ENCODE results near the gene TTLL6.

Gene TTLL6

DNA sequence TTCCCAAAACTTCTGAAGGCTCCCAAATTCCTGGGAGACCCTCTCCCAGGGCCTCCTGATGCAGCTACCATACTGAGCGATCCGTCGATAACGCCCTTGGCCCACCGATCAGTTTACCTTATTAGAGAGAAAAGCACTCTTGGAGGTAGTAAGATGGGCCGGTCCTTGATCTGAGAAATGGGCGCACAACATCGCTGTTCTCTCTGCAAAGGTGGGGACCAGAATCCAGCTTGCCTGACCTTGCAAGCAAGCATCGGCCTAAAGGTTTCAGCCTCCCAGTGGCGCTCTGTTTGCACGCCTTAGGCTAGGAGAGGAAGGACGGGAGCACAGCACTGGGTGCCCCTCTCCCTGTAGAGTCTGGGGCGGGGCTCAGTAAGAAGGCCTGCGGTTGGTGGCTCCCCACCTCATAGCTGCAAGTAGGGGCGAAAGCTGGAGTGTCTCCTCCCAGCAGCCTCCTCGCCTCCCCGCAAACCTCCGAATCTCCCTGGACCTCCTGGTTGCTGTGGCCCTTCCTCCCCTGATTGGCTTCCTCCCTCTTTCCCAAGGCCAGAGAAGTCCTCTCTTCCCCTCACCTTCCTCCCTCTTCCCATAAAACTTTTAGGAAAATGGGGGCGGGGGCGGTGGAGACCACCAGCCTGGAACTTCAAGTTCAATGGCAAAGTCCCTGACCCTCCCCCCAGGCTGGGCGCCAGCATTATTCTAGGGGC is 94.7 kb downstream of the TTLL6 start, which contains the start of gene PRAC1:
PRAC1 (minus strand) TSS at position 318 of the 707 bp plus-strand sequence; CDS start at position 192, 126 bp downstream.
- no peak within 1 kb of the TSS for H3K4me3 ChIP-seq (ENCODE audit: low read depth, low read length)
- TF ChIP-seq, protein P1, sequence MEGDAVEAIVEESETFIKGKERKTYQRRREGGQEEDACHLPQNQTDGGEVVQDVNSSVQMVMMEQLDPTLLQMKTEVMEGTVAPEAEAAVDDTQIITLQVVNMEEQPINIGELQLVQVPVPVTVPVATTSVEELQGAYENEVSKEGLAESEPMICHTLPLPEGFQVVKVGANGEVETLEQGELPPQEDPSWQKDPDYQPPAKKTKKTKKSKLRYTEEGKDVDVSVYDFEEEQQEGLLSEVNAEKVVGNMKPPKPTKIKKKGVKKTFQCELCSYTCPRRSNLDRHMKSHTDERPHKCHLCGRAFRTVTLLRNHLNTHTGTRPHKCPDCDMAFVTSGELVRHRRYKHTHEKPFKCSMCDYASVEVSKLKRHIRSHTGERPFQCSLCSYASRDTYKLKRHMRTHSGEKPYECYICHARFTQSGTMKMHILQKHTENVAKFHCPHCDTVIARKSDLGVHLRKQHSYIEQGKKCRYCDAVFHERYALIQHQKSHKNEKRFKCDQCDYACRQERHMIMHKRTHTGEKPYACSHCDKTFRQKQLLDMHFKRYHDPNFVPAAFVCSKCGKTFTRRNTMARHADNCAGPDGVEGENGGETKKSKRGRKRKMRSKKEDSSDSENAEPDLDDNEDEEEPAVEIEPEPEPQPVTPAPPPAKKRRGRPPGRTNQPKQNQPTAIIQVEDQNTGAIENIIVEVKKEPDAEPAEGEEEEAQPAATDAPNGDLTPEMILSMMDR (conservative IDR thresholded peaks at IDR 0.05; ENCODE audit: low read depth, low read length), result no peak
- DNase-seq (ENCODE audit: low read depth), result no peak

DNA sequence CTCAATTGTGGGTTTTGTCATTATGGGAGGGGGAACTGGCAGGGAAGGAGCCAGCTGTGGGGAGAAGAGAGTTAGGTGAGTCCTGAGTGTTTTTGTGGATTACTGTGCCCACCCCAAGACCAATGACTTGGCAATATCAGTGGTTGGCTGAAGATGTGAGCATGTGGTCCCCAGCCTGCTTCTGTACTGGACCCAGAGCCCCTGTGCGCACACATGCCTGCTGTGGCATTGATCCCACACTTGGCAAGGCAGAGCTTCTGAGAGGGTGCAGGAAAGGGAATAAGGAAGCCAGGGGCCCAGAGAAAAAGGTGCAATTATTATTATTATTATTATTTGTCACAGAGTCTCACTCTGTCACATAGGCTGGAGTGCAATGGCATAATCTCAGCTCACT is 96.0 kb downstream of the TTLL6 start:
- no peak overlapping the region for H3K4me3 ChIP-seq (ENCODE audit: low read depth, low read length)
- TF ChIP-seq, protein P1 (conservative IDR thresholded peaks at IDR 0.05; ENCODE audit: low read depth, low read length), result no peak
- no peak for DNase-seq (ENCODE audit: low read depth)

DNA sequence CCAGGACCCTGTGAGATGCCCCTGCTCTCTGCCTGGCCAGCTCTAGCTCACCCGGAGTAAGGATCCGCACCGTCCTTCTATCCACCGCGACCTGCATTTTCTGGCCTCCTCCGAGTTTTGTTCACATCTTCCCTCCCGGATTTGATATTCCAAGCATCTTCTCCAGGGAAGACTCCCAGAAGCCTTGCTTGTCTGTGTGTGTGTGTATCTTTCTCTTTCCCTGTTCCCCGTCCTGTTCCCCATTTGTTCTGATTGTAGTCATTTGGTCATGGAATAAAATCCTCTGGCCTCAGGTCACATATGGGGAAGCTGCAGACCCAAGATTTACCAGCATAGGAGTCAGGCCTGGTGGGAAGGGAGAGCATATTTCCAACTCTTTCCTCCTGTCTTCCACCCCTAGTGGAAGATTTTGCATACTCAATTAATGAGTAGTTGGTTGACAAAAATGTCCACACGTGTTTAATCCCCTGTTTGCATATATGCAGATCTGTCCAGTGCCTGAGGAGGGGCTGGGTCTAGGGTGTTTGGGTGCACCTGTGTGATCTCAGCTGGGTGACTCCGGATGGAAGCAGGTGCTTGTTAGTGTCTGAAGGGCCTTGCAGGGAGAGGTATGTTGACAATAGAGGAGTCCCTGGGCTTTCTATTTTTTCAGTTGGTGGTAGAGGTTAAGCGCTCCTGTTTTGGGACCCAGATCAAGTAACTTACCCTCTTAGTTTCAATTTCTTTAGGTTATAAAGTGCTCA is 96.6 kb downstream of the TTLL6 start:
- TF ChIP-seq, protein P1 (conservative IDR thresholded peaks at IDR 0.05; ENCODE audit: low read depth, low read length), result no peak
- no peak for DNase-seq (ENCODE audit: low read depth)
- no peak overlapping the region for H3K4me3 ChIP-seq (ENCODE audit: low read depth, low read length)

DNA sequence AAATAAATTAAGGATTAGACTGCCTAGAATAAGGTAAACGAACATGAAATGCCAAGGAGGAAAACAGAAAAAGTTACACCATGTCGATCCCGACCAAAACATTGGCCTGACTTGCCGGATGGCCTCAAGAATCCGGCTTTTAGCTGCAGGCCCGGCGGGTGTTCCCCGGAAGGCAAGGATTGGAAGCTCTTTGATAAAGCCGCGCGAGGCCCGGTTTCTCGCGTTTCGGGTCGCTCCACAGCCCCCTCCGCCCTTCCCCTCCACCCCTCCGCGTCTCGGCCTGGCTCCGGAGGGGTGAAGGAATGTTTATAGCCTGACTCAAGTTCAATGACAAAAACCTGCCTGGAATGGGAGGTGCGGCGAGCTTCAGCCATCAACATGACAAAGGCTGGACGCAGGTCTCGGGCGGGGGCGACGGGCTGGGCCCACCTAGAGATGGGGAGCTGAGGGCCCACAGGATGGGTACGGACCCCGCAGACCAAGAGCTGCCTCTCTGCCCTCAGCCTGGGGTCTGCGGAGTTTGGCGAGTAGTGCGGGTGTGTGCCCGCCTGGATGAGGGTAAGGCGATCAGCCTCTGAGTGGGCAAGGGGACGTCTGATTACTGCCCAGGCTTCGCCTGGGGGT is 97.3 kb downstream of the TTLL6 start:
- no peak overlapping the region for H3K4me3 ChIP-seq (ENCODE audit: low read depth, low read length)
- TF ChIP-seq, protein P1 (conservative IDR thresholded peaks at IDR 0.05; ENCODE audit: low read depth, low read length), result no peak
- no peak for DNase-seq (ENCODE audit: low read depth)

DNA sequence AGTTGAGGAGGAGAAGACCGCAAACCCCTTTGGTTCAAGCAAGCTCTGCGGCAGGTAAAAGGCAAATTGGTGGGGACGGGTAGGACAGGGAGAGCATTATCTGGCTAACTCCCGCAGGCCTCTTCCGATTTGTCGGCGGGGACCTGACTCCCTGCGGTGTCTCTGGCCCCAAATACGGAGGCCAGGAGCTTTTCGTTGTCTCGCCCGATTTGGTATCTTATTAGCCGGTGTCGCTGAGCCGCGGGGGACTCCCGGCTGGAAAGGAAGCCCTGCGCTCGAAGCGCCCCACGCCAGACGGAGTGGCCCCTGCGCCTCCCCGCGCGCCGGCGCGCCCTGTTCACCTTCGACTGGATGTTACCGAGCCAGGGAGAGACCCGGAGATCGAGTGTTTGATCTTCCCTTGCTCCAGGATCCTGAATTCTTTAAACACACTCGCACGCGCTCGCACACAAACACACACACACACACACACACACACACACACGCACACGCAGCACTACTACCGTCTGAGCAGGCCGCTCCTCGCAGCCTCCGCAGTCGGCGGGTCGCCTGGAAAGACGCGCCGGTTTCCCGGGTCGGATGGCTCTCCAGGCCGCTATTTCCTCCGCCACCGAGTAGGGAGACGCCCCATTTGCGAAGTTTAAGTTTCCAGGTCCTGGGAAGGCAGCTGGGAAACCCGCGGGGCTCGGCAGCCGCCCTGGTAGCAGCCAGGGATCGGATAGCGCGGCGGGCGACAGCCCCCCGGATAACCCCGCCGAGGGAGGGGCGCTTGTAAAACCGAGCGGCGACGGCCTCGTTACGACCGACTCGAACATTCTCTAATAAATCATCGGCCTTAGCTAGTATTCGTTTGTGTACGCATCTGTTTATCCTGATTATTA is 98.0 kb downstream of the TTLL6 start:
- no peak overlapping the region for H3K4me3 ChIP-seq (ENCODE audit: low read depth, low read length)
- TF ChIP-seq, protein P1 (conservative IDR thresholded peaks at IDR 0.05; ENCODE audit: low read depth, low read length), result no peak
- no peak for DNase-seq (ENCODE audit: low read depth)

DNA sequence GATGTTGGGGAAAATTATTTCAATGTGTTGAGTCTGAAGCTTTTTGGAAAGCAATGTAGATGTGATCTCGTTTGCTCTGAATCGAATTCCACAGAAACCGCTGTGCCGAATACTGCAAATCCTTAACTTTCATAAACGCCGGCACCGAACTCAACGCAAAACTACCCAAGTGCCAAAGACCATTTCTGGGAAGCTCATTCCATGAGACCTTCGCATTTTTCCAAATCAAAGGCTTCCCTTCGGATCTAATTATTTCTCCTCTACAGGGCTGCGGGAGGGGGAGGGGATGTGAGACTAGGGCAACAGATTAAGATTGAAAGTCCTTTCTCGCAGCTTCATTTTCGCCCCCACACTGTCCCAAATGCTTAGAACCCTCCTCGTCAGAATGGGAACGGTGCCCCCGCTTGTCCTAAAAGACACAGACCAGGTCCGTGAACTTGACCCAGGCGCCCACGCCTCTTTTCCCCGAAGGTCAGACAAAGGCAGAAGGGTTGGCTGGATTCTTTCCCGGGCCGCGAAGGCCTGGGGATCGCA is 98.7 kb downstream of the TTLL6 start:
- TF ChIP-seq, protein P1 (conservative IDR thresholded peaks at IDR 0.05; ENCODE audit: low read depth, low read length), result no peak
- H3K4me3 ChIP-seq (ENCODE audit: low read depth, low read length), result no peak overlapping the region
- no peak for DNase-seq (ENCODE audit: low read depth)

Data from choroid plexus epithelial cell (primary cell).